ENCODE data around the gene SYNJ2. TPM values are rescaled to one million over a fixed set of nuclear protein-coding genes. Genes with fewer than 3 reads are reported as not detected.

Gene SYNJ2
- total RNA-seq, 5 donors from 2014 or later (not counting 1 experiment from before 2014, with no cell fraction given): 20.0 to 37.0 (median 22.3) TPM

- no peaks in the 10 kb centered on the region for H3K9me3 ChIP-seq
- H3K4me3 ChIP-seq (ENCODE audit: control insufficient read depth in 1 of 2, extremely low read depth in 1 of 2, low read length in 1 of 2): no peak overlapping the region
- H3K4me1 ChIP-seq (ENCODE audit: control insufficient read depth in 1 of 2, extremely low read depth in 1 of 2, insufficient read depth in 2 of 2, low read length in 2 of 2): no peaks in the 10 kb centered on the region
- DNase-seq (no peak), ATAC-seq (replicated peaks in 1 of 4) (no peak)
- peaks cover 66% of the 10 kb centered on the region for H3K36me3 Mint-ChIP-seq
- no peaks in the 10 kb centered on the region for H3K27me3 Mint-ChIP-seq
- H3K36me3 ChIP-seq (ENCODE audit: control insufficient read depth in 2 of 2, extremely low read depth in 1 of 2, insufficient read depth in 1 of 2, low read length in 1 of 2): peaks cover 28 to 50% of the 10 kb centered on the region in 2 donors
- H3K9me3 Mint-ChIP-seq: no peaks in the 10 kb centered on the region
- H3K27ac ChIP-seq (ENCODE audit: low read length): no peak overlapping the region
- no peak overlapping the region for H3K27ac Mint-ChIP-seq
- POLR2A ChIA-PET: no interaction called here
- WGBS (ENCODE audit: insufficient coverage): 81% methylated on average over 8 of the region's 13 CpGs
- CTCF ChIA-PET: no interaction called here
- H3K4me1 Mint-ChIP-seq: peaks cover 0 to 11% (median 5%) of the 10 kb centered on the region in 3 donors
- no peak overlapping the region for H3K4me3 Mint-ChIP-seq
- H3K27me3 ChIP-seq (replicated peaks in 1 of 2; ENCODE audit: control insufficient read depth in 2 of 2, extremely low read depth in 1 of 2, insufficient read depth in 2 of 2, low read length in 1 of 2): no peaks in the 10 kb centered on the region
These were observed 40.4 kb upstream of the SYNJ2 start for GRCh38 chr6:157941101-157941863.

GRCh38 chr6:157942351-157942750 is 39.3 kb upstream of the SYNJ2 start:
- H3K27ac ChIP-seq (ENCODE audit: low read length): no peak overlapping the region
- Mint-ChIP-seq H3K9me3 (no peaks in the 10 kb centered on the region), H3K4me1 (peaks cover 0 to 12% (median 5%) of the 10 kb centered on the region in 3 donors), H3K4me3 (no peak overlapping the region), H3K27ac (peak overlapping the region in 1 of 2 donors; percentile 30), H3K27me3 (no peaks in the 10 kb centered on the region), H3K36me3 (peaks cover 60% of the 10 kb centered on the region)
- no peak overlapping the region for H3K4me3 ChIP-seq (ENCODE audit: control insufficient read depth in 1 of 2, extremely low read depth in 1 of 2, low read length in 1 of 2)
- no peak for DNase-seq
- H3K27me3 ChIP-seq (replicated peaks in 1 of 2; ENCODE audit: control insufficient read depth in 2 of 2, extremely low read depth in 1 of 2, insufficient read depth in 2 of 2, low read length in 1 of 2): no peaks in the 10 kb centered on the region
- POLR2A ChIA-PET: no interaction called here
- peaks cover 28 to 42% of the 10 kb centered on the region in 2 donors for H3K36me3 ChIP-seq (ENCODE audit: control insufficient read depth in 2 of 2, extremely low read depth in 1 of 2, insufficient read depth in 1 of 2, low read length in 1 of 2)
- H3K9me3 ChIP-seq: no peaks in the 10 kb centered on the region
- 94% methylated on average over 12 of the region's 14 CpGs for WGBS (ENCODE audit: insufficient coverage)
- CTCF ChIA-PET: no interaction called here
- H3K4me1 ChIP-seq (ENCODE audit: control insufficient read depth in 1 of 2, extremely low read depth in 1 of 2, insufficient read depth in 2 of 2, low read length in 2 of 2): no peaks in the 10 kb centered on the region
- no peak for ATAC-seq (replicated peaks in 1 of 4)

GRCh38 chr6:157943249-157943963 is 38.3 kb upstream of the SYNJ2 start:
- Mint-ChIP-seq H3K36me3 (peaks cover 53% of the 10 kb centered on the region), H3K27ac (no peak overlapping the region), H3K4me1 (peaks cover 0 to 12% (median 5%) of the 10 kb centered on the region in 3 donors), H3K9me3 (no peaks in the 10 kb centered on the region), H3K4me3 (no peak overlapping the region), H3K27me3 (no peaks in the 10 kb centered on the region)
- POLR2A ChIA-PET: no interaction called here
- Histone ChIP-seq H3K27ac (ENCODE audit: low read length) (no peak overlapping the region), H3K27me3 (replicated peaks in 1 of 2; ENCODE audit: control insufficient read depth in 2 of 2, extremely low read depth in 1 of 2, insufficient read depth in 2 of 2, low read length in 1 of 2) (no peaks in the 10 kb centered on the region), H3K4me3 (ENCODE audit: control insufficient read depth in 1 of 2, extremely low read depth in 1 of 2, low read length in 1 of 2) (no peak overlapping the region), H3K9me3 (no peaks in the 10 kb centered on the region), H3K36me3 (ENCODE audit: control insufficient read depth in 2 of 2, extremely low read depth in 1 of 2, insufficient read depth in 1 of 2, low read length in 1 of 2) (peaks cover 28 to 35% of the 10 kb centered on the region in 2 donors), H3K4me1 (ENCODE audit: control insufficient read depth in 1 of 2, extremely low read depth in 1 of 2, insufficient read depth in 2 of 2, low read length in 2 of 2) (no peaks in the 10 kb centered on the region)
- WGBS (ENCODE audit: insufficient coverage): 95% methylated on average over 13 of the region's 16 CpGs
- ATAC-seq (replicated peaks in 1 of 4) (no peak), DNase-seq (no peak)
- CTCF ChIA-PET: interaction anchor here in 1 of 2 donors (0.6 kb wide), 1 partner anchor 186 kb away, joined by 4 read pairs; no protein-coding TSS in a partner anchor

- Mint-ChIP-seq H3K27me3 (no peaks in the 10 kb centered on the region), H3K4me3 (no peak overlapping the region), H3K36me3 (peaks cover 49% of the 10 kb centered on the region), H3K9me3 (peaks cover 0 to 4% (median 0%) of the 10 kb centered on the region in 3 donors), H3K27ac (no peak overlapping the region), H3K4me1 (peaks cover 0 to 12% (median 5%) of the 10 kb centered on the region in 3 donors)
- Histone ChIP-seq H3K4me3 (ENCODE audit: control insufficient read depth in 1 of 2, extremely low read depth in 1 of 2, low read length in 1 of 2) (no peak overlapping the region), H3K4me1 (ENCODE audit: control insufficient read depth in 1 of 2, extremely low read depth in 1 of 2, insufficient read depth in 2 of 2, low read length in 2 of 2) (no peaks in the 10 kb centered on the region), H3K27me3 (replicated peaks in 1 of 2; ENCODE audit: control insufficient read depth in 2 of 2, extremely low read depth in 1 of 2, insufficient read depth in 2 of 2, low read length in 1 of 2) (no peaks in the 10 kb centered on the region), H3K9me3 (no peaks in the 10 kb centered on the region), H3K27ac (ENCODE audit: low read length) (no peak overlapping the region), H3K36me3 (ENCODE audit: control insufficient read depth in 2 of 2, extremely low read depth in 1 of 2, insufficient read depth in 1 of 2, low read length in 1 of 2) (peaks cover 26 to 30% of the 10 kb centered on the region in 2 donors)
- ChIA-PET POLR2A (no interaction called here), CTCF (no interaction called here)
- 98% methylated on average over 8 of the region's 15 CpGs for WGBS (ENCODE audit: insufficient coverage)
- no peak for ATAC-seq (replicated peaks in 1 of 4)
- no peak for DNase-seq
These were observed 37.7 kb upstream of the SYNJ2 start for GRCh38 chr6:157943964-157944283.

- WGBS (ENCODE audit: insufficient coverage): 50% methylated on average over 1 of the region's 14 CpGs
- Mint-ChIP-seq H3K9me3 (peaks cover 0 to 16% (median 0%) of the 10 kb centered on the region in 3 donors), H3K27ac (peak overlapping the region in 1 of 2 donors; percentile 29), H3K27me3 (no peaks in the 10 kb centered on the region), H3K4me3 (no peak overlapping the region), H3K4me1 (peaks cover 0 to 11% (median 5%) of the 10 kb centered on the region in 3 donors), H3K36me3 (peaks cover 40% of the 10 kb centered on the region)
- no peak overlapping the region for H3K4me3 ChIP-seq (ENCODE audit: control insufficient read depth in 1 of 2, extremely low read depth in 1 of 2, low read length in 1 of 2)
- peaks cover 15 to 26% of the 10 kb centered on the region in 2 donors for H3K36me3 ChIP-seq (ENCODE audit: control insufficient read depth in 2 of 2, extremely low read depth in 1 of 2, insufficient read depth in 1 of 2, low read length in 1 of 2)
- no peak overlapping the region for H3K27ac ChIP-seq (ENCODE audit: low read length)
- ChIA-PET CTCF (no interaction called here), POLR2A (no interaction called here)
- no peaks in the 10 kb centered on the region for H3K4me1 ChIP-seq (ENCODE audit: control insufficient read depth in 1 of 2, extremely low read depth in 1 of 2, insufficient read depth in 2 of 2, low read length in 2 of 2)
- no peak for DNase-seq
- ATAC-seq (replicated peaks in 1 of 4): no peak
- H3K27me3 ChIP-seq (replicated peaks in 1 of 2; ENCODE audit: control insufficient read depth in 2 of 2, extremely low read depth in 1 of 2, insufficient read depth in 2 of 2, low read length in 1 of 2): no peaks in the 10 kb centered on the region
- no peaks in the 10 kb centered on the region for H3K9me3 ChIP-seq
These were observed 36.4 kb upstream of the SYNJ2 start for GRCh38 chr6:157944983-157945931.

GRCh38 chr6:157946053-157946617 is 35.5 kb upstream of the SYNJ2 start:
- Histone ChIP-seq H3K4me1 (ENCODE audit: control insufficient read depth in 1 of 2, extremely low read depth in 1 of 2, insufficient read depth in 2 of 2, low read length in 2 of 2) (no peaks in the 10 kb centered on the region), H3K36me3 (ENCODE audit: control insufficient read depth in 2 of 2, extremely low read depth in 1 of 2, insufficient read depth in 1 of 2, low read length in 1 of 2) (peaks cover 12 to 26% of the 10 kb centered on the region in 2 donors), H3K27ac (ENCODE audit: low read length) (no peak overlapping the region), H3K4me3 (ENCODE audit: control insufficient read depth in 1 of 2, extremely low read depth in 1 of 2, low read length in 1 of 2) (no peak overlapping the region), H3K27me3 (replicated peaks in 1 of 2; ENCODE audit: control insufficient read depth in 2 of 2, extremely low read depth in 1 of 2, insufficient read depth in 2 of 2, low read length in 1 of 2) (no peaks in the 10 kb centered on the region), H3K9me3 (no peaks in the 10 kb centered on the region)
- POLR2A ChIA-PET: no interaction called here
- 100% methylated on average over 1 of the region's 6 CpGs for WGBS (ENCODE audit: insufficient coverage)
- DNase-seq (no peak), ATAC-seq (replicated peaks in 1 of 4) (no peak)
- Mint-ChIP-seq H3K27ac (no peak overlapping the region), H3K27me3 (no peaks in the 10 kb centered on the region), H3K4me3 (no peak overlapping the region), H3K9me3 (peaks cover 0 to 23% (median 4%) of the 10 kb centered on the region in 3 donors), H3K36me3 (peaks cover 36% of the 10 kb centered on the region), H3K4me1 (peaks cover 0 to 6% (median 5%) of the 10 kb centered on the region in 3 donors)
- CTCF ChIA-PET: interaction anchor here in 1 of 2 donors (0.8 to 1.1 kb wide), 2 partner anchors 184 to 631 kb away, joined by 3 to 4 read pairs; no protein-coding TSS in a partner anchor

Measured in T-cell (primary cell).